CD4-positive, alpha-beta T cell treated with Interleukin-17A for 1 hour (primary cell): ENCODE measurements around the gene NT5C3A.
"Not testable (repeated sequence)": the region's sequence is repeated elsewhere in the genome, so short reads cannot be mapped to it uniquely, and the experiment has no call there.

ENCODE experiments used
- DNase-seq: peaks from one replicate; pipeline ENCODE4 v3.0.0-alpha.2; 2020

Gene NT5C3A

GRCh38 chr7:32971967-32972366 lies 90.6 kb downstream of the NT5C3A start:
- DNase-seq = not testable (repeated sequence)

DNA sequence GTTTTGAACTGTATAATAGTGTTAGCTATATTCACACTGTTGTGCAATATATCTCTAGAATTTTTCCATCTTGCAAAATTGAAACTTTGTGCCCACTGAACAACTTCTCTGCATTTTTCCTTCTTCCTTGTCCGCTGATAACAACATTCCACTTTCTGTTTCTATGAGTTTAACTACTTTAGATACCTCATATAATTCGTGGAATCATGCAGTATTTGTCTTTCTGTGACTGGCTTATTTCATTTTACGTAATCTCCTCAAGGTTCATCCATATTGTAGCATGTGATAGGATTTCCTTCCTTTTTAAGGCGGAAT lies 95.4 kb downstream of the NT5C3A start:
- not testable (repeated sequence) for DNase-seq

DNA sequence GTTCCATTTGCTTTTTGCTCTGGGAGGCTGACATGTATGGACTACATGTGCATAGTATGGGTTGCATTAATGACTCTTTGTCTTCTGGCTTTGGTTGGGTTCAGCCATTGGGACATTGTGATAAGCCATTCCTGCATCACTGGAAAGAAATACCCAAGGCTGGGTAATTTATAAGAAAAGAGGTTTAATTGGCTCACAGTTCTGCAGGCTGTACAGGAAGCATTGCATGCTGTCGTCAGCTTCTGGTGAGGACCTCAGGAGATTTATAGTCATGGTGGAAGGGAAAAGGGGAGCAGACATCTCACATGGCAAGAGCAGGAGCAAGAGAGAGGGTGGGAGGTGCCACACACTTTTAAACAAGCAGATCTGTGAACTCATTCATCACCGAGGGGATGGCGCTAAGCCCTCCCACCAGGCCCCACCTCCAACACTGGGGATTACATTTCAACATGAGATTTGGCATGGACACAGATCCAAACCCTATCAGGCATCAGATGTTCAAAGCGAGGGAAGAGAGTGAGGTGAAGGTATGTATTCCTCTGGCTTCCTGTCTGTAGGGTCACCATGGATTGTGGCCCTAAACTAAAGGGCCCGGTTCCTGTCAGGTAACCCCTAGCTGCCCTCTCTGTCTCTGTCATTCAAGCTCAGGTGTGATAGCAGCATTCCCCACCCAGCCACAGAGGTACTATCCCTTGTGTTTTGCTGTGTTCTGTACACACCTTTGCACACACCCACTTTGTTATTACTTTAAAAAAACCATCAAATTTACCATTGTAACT lies 95.9 kb downstream of the NT5C3A start:
- DNase-seq = not testable (repeated sequence)

- DNase-seq = peak; percentile 7
These were observed 98.0 kb downstream of the NT5C3A start for GRCh38 chr7:32964461-32965159.
